ENCODE measurements around the gene RAB11A. TPM values are rescaled to one million over a fixed set of nuclear protein-coding genes. Genes with fewer than 3 reads are reported as not detected.

The RAB11A gene
- total and polyA plus RNA-seq, 9 of the 15 experiments (the other 6 are each of a cell fraction or from before 2014, with no cell fraction given), result 129 to 369 (median 245) TPM

- Histone ChIP-seq H3K9me3 (replicated peaks; ENCODE audit: control insufficient read depth, insufficient read depth, low read depth, low read length) (no peaks in the 10 kb centered on the region), H3K4me2 (ENCODE audit: insufficient read depth, low read length) (peak overlapping the region; percentile 43; the same call in 1 of the 2 replicates), H3K36me3 (ENCODE audit: control insufficient read depth, insufficient read depth, low read length) (no peaks in the 10 kb centered on the region), H3K79me2 (ENCODE audit: control insufficient read depth, insufficient read depth, low read length) (no peaks in the 10 kb centered on the region), H3K27me3 (ENCODE audit: control insufficient read depth in 2 of 2, insufficient read depth in 2 of 2, low read length in 2 of 2) (no peaks in the 10 kb centered on the region), H4K20me1 (replicated peaks; ENCODE audit: control insufficient read depth, insufficient read depth, low read length) (no peaks in the 10 kb centered on the region), H2AFZ (ENCODE audit: low read depth, low read length) (peak overlapping the region; percentile 46), H3K9me1 (ENCODE audit: control insufficient read depth, insufficient read depth, low read length) (no peaks in the 10 kb centered on the region), H3K27ac (ENCODE audit: extremely low read depth, low read depth, low read length) (peak overlapping the region; percentile 46), H3K4me1 (replicated peaks in 1 of 2; ENCODE audit: control insufficient read depth in 2 of 2, insufficient read depth in 2 of 2, low read length in 2 of 2) (peaks cover 19 to 46% of the 10 kb centered on the region in 2 experiments), H3K4me3 (no peak overlapping the region), H3K9ac (ENCODE audit: insufficient read depth in 1 of 2, low read depth in 2 of 2, low read length in 2 of 2) (no peak overlapping the region)
- 14% methylated on average over 4 of the region's 5 CpGs for WGBS (ENCODE audit: insufficient coverage, low coverage, missing lambda C conversion rate)
- FAIRE-seq (peak; percentile 91), DNase-seq (ENCODE audit: extremely low read depth in 1 of 4, low spot score in 3 of 4) (peak; percentile 45 to 88 (median 58)), ATAC-seq (peak; percentile 52)
- BruUV-seq (replicated peaks), result no TSS peak
- ChIA-PET POLR2A (interaction anchor here (0.7 to 1.1 kb wide), 2 partner anchors 17 to 1566 kb away, joined by 3 read pairs; no protein-coding TSS in a partner anchor), CTCF (ENCODE audit: low intra/inter-chr PET ratio) (no interaction called here)
- in situ Hi-C loops (cut with MboI) (no loop called here), intact Hi-C loops (cut with micrococcal nuclease) (loop anchor here (5.0 kb wide), 1 partner anchor 202 kb away; no protein-coding TSS in a partner anchor)
- no peak for TF ChIP-seq DNMT1 (IDR thresholded peaks at IDR 0.05)
- TF ChIP-seq, protein P1, sequence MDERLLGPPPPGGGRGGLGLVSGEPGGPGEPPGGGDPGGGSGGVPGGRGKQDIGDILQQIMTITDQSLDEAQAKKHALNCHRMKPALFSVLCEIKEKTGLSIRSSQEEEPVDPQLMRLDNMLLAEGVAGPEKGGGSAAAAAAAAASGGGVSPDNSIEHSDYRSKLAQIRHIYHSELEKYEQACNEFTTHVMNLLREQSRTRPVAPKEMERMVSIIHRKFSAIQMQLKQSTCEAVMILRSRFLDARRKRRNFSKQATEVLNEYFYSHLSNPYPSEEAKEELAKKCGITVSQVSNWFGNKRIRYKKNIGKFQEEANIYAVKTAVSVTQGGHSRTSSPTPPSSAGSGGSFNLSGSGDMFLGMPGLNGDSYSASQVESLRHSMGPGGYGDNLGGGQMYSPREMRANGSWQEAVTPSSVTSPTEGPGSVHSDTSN (CRISPR knock-in tag; IDR thresholded peaks at IDR 0.05; ENCODE audit: low read depth), result no peak
- TF ChIP-seq, protein P1 (tag; conservative IDR thresholded peaks at IDR 0.05; ENCODE audit: low read depth), result 0 out of 2 replicates have a peak, but pooled peaks have one; percentile 19
- TF ChIP-seq NCOA4 (IDR thresholded peaks at IDR 0.05; ENCODE audit: partially characterized antibody), result no peak
- no peak for TF ChIP-seq MED1 (CRISPR knock-in tag; IDR thresholded peaks at IDR 0.05; ENCODE audit: borderline replicate concordance)
- TF ChIP-seq ZNF121 (CRISPR knock-in tag; conservative IDR thresholded peaks at IDR 0.05), result 0 out of 2 replicates have a peak, but pooled peaks have one; percentile 7
- TF ChIP-seq, protein P2, sequence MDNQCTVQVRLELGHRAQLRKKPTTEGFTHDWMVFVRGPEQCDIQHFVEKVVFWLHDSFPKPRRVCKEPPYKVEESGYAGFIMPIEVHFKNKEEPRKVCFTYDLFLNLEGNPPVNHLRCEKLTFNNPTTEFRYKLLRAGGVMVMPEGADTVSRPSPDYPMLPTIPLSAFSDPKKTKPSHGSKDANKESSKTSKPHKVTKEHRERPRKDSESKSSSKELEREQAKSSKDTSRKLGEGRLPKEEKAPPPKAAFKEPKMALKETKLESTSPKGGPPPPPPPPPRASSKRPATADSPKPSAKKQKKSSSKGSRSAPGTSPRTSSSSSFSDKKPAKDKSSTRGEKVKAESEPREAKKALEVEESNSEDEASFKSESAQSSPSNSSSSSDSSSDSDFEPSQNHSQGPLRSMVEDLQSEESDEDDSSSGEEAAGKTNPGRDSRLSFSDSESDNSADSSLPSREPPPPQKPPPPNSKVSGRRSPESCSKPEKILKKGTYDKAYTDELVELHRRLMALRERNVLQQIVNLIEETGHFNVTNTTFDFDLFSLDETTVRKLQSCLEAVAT (IDR thresholded peaks at IDR 0.05), result peak; percentile 24 to 55; a peak in 1 of 4 replicates
- peak; percentile 83 for TF ChIP-seq SMARCA4 (IDR thresholded peaks at IDR 0.05)
- peak; percentile 80 for TF ChIP-seq DPF2 (IDR thresholded peaks at IDR 0.05)
- TF ChIP-seq ADNP (tag; IDR thresholded peaks at IDR 0.05), result no peak; the same call in 1 of the 2 replicates
- TF ChIP-seq ZNF41 (CRISPR knock-in tag; conservative IDR thresholded peaks at IDR 0.05), result no peak
- TF ChIP-seq, protein P3, sequence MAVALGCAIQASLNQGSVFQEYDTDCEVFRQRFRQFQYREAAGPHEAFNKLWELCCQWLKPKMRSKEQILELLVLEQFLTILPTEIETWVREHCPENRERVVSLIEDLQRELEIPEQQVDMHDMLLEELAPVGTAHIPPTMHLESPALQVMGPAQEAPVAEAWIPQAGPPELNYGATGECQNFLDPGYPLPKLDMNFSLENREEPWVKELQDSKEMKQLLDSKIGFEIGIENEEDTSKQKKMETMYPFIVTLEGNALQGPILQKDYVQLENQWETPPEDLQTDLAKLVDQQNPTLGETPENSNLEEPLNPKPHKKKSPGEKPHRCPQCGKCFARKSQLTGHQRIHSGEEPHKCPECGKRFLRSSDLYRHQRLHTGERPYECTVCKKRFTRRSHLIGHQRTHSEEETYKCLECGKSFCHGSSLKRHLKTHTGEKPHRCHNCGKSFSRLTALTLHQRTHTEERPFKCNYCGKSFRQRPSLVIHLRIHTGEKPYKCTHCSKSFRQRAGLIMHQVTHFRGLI (CRISPR knock-in tag; IDR thresholded peaks at IDR 0.05), result no peak
- peak; percentile 99 for TF ChIP-seq HNRNPLL (IDR thresholded peaks at IDR 0.05; ENCODE audit: low read depth, low read length, poor library complexity, severe bottlenecking)
- TF ChIP-seq, protein P4, sequence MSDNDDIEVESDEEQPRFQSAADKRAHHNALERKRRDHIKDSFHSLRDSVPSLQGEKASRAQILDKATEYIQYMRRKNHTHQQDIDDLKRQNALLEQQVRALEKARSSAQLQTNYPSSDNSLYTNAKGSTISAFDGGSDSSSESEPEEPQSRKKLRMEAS (CRISPR knock-in tag; IDR thresholded peaks at IDR 0.05), result no peak
- TF ChIP-seq ZNF655 (CRISPR knock-in tag; IDR thresholded peaks at IDR 0.05), result no peak
- TF ChIP-seq SUPT5H (IDR thresholded peaks at IDR 0.05), result no peak
Observed at GRCh38 chr15:65839354-65839901, 29.9 kb upstream of the RAB11A start.

All from K562 (cell line).